Endothelial cell of umbilical vein (primary cell): ENCODE results near the gene DCAF6. TPM values are rescaled to one million over a fixed set of nuclear protein-coding genes. Genes with fewer than 3 reads are reported as not detected.

Experiments used
- BruUV-seq: library from RNA; stranded (reverse); fragments of 400-500 nt; replicated peaks from 2 replicates; lab custom pipeline; 2021; lab: Mats Ljungman, UMichigan
- CTCF ChIA-PET: fragments of 300-600, 350-600 bp; sonication (Branson Sonifier 250); formaldehyde crosslinking; loops from one replicate; lab custom pipeline; 2021; ENCODE audit warnings: antibody characterized with exemption, inconsistent platforms; lab: Charles Lee
- POLR2A ChIA-PET: fragments of 300-600, 350-600 bp; sonication (Branson Sonifier 250); formaldehyde crosslinking; loops from one replicate; lab custom pipeline; 2021; ENCODE audit warnings: antibody characterized with exemption, inconsistent platforms; lab: Charles Lee
- DNase-seq: peaks from one replicate; pipeline ENCODE4 v3.0.0-alpha.2; 2011; ENCODE audit warnings: low read depth, low spot score
- FAIRE-seq: peaks from 2 replicates; lab custom pipeline; 2011; peaks lifted over from hg19 to GRCh38; lab: Jason Lieb, UNC
- H2AFZ ChIP-seq: 2 replicates; pipeline ENCODE4 v1.6.0; 2012; ENCODE audit warnings: low read depth, low read length, control low read depth, inconsistent platforms
- H3K27ac ChIP-seq: 2 replicates; pipeline ENCODE4 v1.5.1; 2011; ENCODE audit warnings: low read depth, mild to moderate bottlenecking, control low read depth, low read length, moderate library complexity; ENCODE audit not compliant: insufficient read depth
- H3K27me3 ChIP-seq, 2 experiments: 2 replicates each; pipeline versions ENCODE4 v1.6.0 to v1.6.1; 2011; ENCODE audit warnings: low read length in 2 of 2, mixed read lengths in 1 of 2; ENCODE audit not compliant: control insufficient read depth in 2 of 2, insufficient read depth in 2 of 2
- H3K36me3 ChIP-seq, 2 experiments: 2 replicates in 1 of 2; 3 replicates in 1 of 2; pipeline ENCODE4 v1.5.1; 2011; ENCODE audit warnings: low read length in 2 of 2, mild to moderate bottlenecking in 1 of 2, moderate library complexity in 1 of 2; ENCODE audit not compliant: control insufficient read depth in 2 of 2, insufficient read depth in 2 of 2; ENCODE audit errors: extremely low read depth in 1 of 2
- H3K4me1 ChIP-seq: 3 replicates; pipeline ENCODE4 v1.5.1; 2011; ENCODE audit warnings: mild to moderate bottlenecking, low read length; ENCODE audit not compliant: control insufficient read depth, insufficient read depth; ENCODE audit errors: extremely low read depth
- H3K4me2 ChIP-seq: 2 replicates; pipeline ENCODE4 v1.6.1; 2011; ENCODE audit warnings: low read length, control low read depth, mixed read lengths; ENCODE audit not compliant: insufficient read depth
- H3K4me3 ChIP-seq, 3 experiments: fragments of 200-600 bp in 1 of 3; sonication (generic), shearing (Covaris generic) in 1 of 3; replicated peaks in 1 of 3; 2 replicates each; pipeline ENCODE4 v1.5.1; 2011 to 2016; ENCODE audit warnings: control low read depth in 3 of 3, low read length in 3 of 3, mild to moderate bottlenecking in 2 of 3, inconsistent platforms in 1 of 3, low read depth in 1 of 3, moderate library complexity in 1 of 3; ENCODE audit not compliant: insufficient read depth in 1 of 3
- H3K79me2 ChIP-seq: 2 replicates; pipeline ENCODE4 v1.6.0; 2012; ENCODE audit warnings: low read length, inconsistent platforms; ENCODE audit not compliant: control insufficient read depth, insufficient read depth
- H3K9ac ChIP-seq: replicated peaks from 2 replicates; pipeline ENCODE3; 2011; ENCODE audit warnings: low read length, control low read depth; ENCODE audit not compliant: insufficient read depth; ENCODE audit errors: extremely low read depth
- H3K9me1 ChIP-seq: replicated peaks from 3 replicates; pipeline ENCODE4 v1.6.0; 2011; ENCODE audit warnings: mild to moderate bottlenecking, low read length; ENCODE audit not compliant: control insufficient read depth, insufficient read depth; ENCODE audit errors: extremely low read depth
- H3K9me3 ChIP-seq: replicated peaks from 2 replicates; pipeline ENCODE4 v1.5.1; 2012; ENCODE audit warnings: low read length, inconsistent platforms; ENCODE audit not compliant: control insufficient read depth, insufficient read depth
- H4K20me1 ChIP-seq: replicated peaks from 2 replicates; pipeline ENCODE3; 2011; ENCODE audit warnings: mild to moderate bottlenecking, low read length; ENCODE audit not compliant: control insufficient read depth, insufficient read depth; ENCODE audit errors: extremely low read depth
- CTCF ChIP-seq, 2 donors: IDR thresholded peaks; 1 replicate in 1 of 2; 2 replicates in 1 of 2; pipeline ENCODE4 v1.5.1; 2011; ENCODE audit warnings: low read length in 2 of 2, mild to moderate bottlenecking in 2 of 2, moderate library complexity in 2 of 2, control low read depth in 1 of 2, inconsistent platforms in 1 of 2, low read depth in 1 of 2; ENCODE audit not compliant: insufficient read depth in 1 of 2; ENCODE audit errors: extremely low read depth in 1 of 2
- EZH2 ChIP-seq: IDR thresholded peaks from 2 replicates; pipeline ENCODE4 v1.6.1; 2012; ENCODE audit warnings: borderline replicate concordance, low read depth, mild to moderate bottlenecking, moderate library complexity, low read length, inconsistent platforms; ENCODE audit not compliant: severe bottlenecking
- FOS ChIP-seq: IDR thresholded peaks from 2 replicates; pipeline ENCODE4 v1.6.1; 2011; ENCODE audit warnings: mild to moderate bottlenecking, low read length, moderate library complexity, borderline replicate concordance; ENCODE audit not compliant: insufficient read depth
- GATA2 ChIP-seq: IDR thresholded peaks from 2 replicates; pipeline ENCODE4 v1.7.0; 2011; ENCODE audit warnings: low read depth, mild to moderate bottlenecking, moderate library complexity, mixed read lengths, low read length; ENCODE audit not compliant: insufficient read length, insufficient read depth
- JUN ChIP-seq: IDR thresholded peaks from 2 replicates; pipeline ENCODE4 v1.6.1; 2011; ENCODE audit warnings: borderline replicate concordance, low read depth; ENCODE audit not compliant: insufficient read length, insufficient read depth
- MAX ChIP-seq: IDR thresholded peaks from 2 replicates; pipeline ENCODE4 v1.6.1; 2011; ENCODE audit not compliant: insufficient read depth, insufficient read length
- POLR2AphosphoS5 ChIP-seq: IDR thresholded peaks from 2 replicates; pipeline ENCODE4 v1.6.1; 2012; ENCODE audit warnings: low read depth, mild to moderate bottlenecking, control low read depth, low read length, moderate library complexity; ENCODE audit not compliant: insufficient read depth
- dilution Hi-C: fragments of 300-500 bp; cut with MboI; formaldehyde crosslinking; loops from one replicate; pipeline ENCODE4 v1.15.0; 2019; ENCODE audit warnings: low sequenced_read_pairs; ENCODE audit not compliant: extremely low pct_ligation_motif_present
- intact Hi-C: fragments of 100-400 bp; cut with micrococcal nuclease; formaldehyde crosslinking; loops from one replicate; pipeline ENCODE4 v1.10.0; 2022
- polyA plus RNA-seq, 4 experiments: library from polyadenylated mRNA; depleted of rRNA in 3 of 4; stranded (reverse) in 3 of 4; unstranded in 1 of 4; fragments of >200 nt; gene quantifications; 2 replicates each; pipeline versions ENCODE4 v1.2.1 to v1.2.3, GENCODE V29; 2011 to 2012; ENCODE audit warnings: missing spikeins in 1 of 4
- total RNA-seq: library from RNA; stranded (reverse); gene quantifications from 2 replicates; pipeline ENCODE4 v1.2.3, GENCODE V29; 2021

DCAF6 gene
- total and polyA plus RNA-seq, 2 donors (not counting 3 experiments of a cell fraction or from before 2014, with no cell fraction given), result 28.6 to 39.4 TPM

GRCh38 chr1:168089979-168090337 lies 153.5 kb downstream of the DCAF6 start:
- Histone ChIP-seq H3K4me3 (no peak overlapping the region), H4K20me1 (no peaks in the 10 kb centered on the region), H3K9me1 (no peaks in the 10 kb centered on the region), H3K4me2 (no peak overlapping the region), H3K4me1 (no peaks in the 10 kb centered on the region), H3K36me3 (peaks cover 0 to 8% of the 10 kb centered on the region in 2 experiments), H2AFZ (no peak overlapping the region), H3K27me3 (no peaks in the 10 kb centered on the region), H3K9ac (no peak overlapping the region), H3K79me2 (no peaks in the 10 kb centered on the region), H3K9me3 (no peaks in the 10 kb centered on the region), H3K27ac (no peak overlapping the region)
- CTCF ChIA-PET, result interaction anchor here (1.2 kb wide), 1 partner anchor 55 kb away, joined by 4 read pairs; no protein-coding TSS in a partner anchor
- POLR2A ChIA-PET, result no interaction called here
- no peak for TF ChIP-seq MAX
- no peak for TF ChIP-seq GATA2
- no peak for TF ChIP-seq POLR2AphosphoS5
- no peak for TF ChIP-seq FOS
- dilution Hi-C loops, result no loop called here
- intact Hi-C loops, result loop anchor here (5.0 kb wide), 1 partner anchor 137 kb away; the partner anchor contains the start of gene SFT2D2
- no TSS peak for BruUV-seq
- no peak for FAIRE-seq
- no peak for DNase-seq

GRCh38 chr1:168090395-168090794 lies 153.9 kb downstream of the DCAF6 start:
- no peak for FAIRE-seq
- intact Hi-C loops, result no loop called here

More at GRCh38 chr1:168090395-168090794, 153.9 kb downstream of the DCAF6 start:
- H3K27me3 ChIP-seq, result no peaks in the 10 kb centered on the region
- ChIA-PET POLR2A (no interaction called here), CTCF (interaction anchor here (1.9 to 3.9 kb wide), 2 partner anchors 8 to 10 kb away, joined by 4 to 22 read pairs; no protein-coding TSS in a partner anchor)
- no peak overlapping the region for H3K4me2 ChIP-seq
- no peaks in the 10 kb centered on the region for H4K20me1 ChIP-seq
- no peaks in the 10 kb centered on the region for H3K79me2 ChIP-seq
- TF ChIP-seq GATA2, result no peak
- no peak for TF ChIP-seq JUN
- no peak for TF ChIP-seq FOS
- no peak for TF ChIP-seq EZH2
- TF ChIP-seq POLR2AphosphoS5, result no peak
- no peak for TF ChIP-seq MAX
- no peak for TF ChIP-seq CTCF (IDR thresholded peaks at IDR 0.05; ENCODE audit: extremely low read depth in 1 of 2, insufficient read depth in 1 of 2, low read depth in 1 of 2, low read length in 2 of 2)
- H3K27ac ChIP-seq, result no peak overlapping the region
- H3K9ac ChIP-seq, result no peak overlapping the region
- no peaks in the 10 kb centered on the region for H3K4me1 ChIP-seq
- peaks cover 0 to 8% of the 10 kb centered on the region in 2 experiments for H3K36me3 ChIP-seq
- H3K9me1 ChIP-seq, result no peaks in the 10 kb centered on the region
- no peak for DNase-seq
- H3K9me3 ChIP-seq, result no peaks in the 10 kb centered on the region
- no peak overlapping the region for H3K4me3 ChIP-seq
- BruUV-seq, result no TSS peak
- dilution Hi-C loops, result no loop called here
- no peak overlapping the region for H2AFZ ChIP-seq
